Stimulated activated CD8-positive, alpha-beta memory T cell treated with anti-CD3 and anti-CD28 coated beads, Interleukin-15, amount 100 ng/mL, for 1 hour (primary cell): ENCODE measurements around the gene SDK1.
"Not testable (repeated sequence)": the region's sequence is repeated elsewhere in the genome, so short reads cannot be mapped to it uniquely, and the experiment has no call there.

Experiments used
- DNase-seq: peaks from one replicate; pipeline ENCODE4 v3.0.0-alpha.2; 2020; ENCODE audit warnings: low read depth

SDK1 gene

DNA sequence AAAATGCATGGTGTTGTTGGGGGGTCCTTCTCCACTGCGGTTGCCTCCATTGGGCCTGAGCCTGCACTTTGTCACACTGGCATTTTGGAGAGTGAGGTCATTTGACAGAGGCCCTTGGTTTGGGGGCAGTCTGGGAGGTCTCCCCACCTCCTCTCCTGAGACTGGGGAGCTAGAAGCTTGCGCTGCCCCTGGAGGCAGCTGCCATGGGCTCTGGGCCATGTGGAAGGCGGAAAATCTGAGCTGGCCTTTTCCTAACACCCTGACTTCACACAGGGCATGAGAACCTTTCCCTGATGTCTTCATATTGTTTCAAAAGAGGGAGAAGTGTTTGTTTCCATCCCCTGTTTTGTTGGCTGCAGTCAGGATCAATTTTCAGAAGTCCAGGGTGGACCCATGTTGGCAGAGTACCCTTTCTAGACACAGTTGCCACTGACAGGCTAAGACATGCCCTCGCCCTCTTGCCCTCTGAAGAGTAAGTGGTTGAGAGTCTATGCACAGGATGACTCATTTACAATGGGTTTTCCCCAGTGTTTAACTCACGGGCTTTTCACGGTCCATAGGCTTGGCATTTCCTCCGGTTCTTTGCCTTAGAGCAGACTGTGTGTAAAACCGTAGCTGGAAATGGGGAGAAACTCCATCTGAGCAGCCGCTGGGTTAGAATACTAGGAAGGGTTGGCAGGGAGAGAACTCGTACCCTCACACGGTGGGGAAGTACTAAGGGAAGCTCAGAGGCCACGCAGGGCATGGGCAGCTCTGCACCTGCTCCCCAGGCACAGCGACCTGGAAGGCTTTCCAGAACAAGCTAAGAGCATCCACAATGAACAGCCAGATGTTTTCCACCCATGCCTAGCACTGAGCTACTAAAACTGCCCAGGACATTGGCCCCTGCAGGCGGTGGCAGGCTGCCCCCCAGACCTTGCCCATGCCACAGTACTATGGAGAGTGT is 655.0 kb downstream of the SDK1 start:
- no peak for DNase-seq

DNA sequence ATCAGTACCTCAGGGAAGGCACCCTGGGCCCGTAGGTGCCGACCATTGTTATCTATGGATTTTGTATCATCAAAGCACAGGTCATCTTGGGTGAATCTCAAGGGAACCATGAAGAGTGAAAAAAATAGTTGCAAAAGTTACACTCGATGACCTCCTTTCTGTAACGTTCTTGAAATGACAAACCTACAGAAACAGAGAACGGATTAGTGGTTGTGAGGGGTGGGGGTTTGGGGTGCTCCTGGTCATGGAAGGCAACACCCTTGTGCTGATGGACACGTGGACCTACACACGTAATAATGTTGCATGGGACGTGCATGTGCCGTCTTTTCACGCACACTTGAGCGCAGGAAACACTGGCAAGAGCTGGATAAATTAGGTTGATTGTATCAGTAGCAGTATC is 655.9 kb downstream of the SDK1 start:
- DNase-seq, result no peak

DNA sequence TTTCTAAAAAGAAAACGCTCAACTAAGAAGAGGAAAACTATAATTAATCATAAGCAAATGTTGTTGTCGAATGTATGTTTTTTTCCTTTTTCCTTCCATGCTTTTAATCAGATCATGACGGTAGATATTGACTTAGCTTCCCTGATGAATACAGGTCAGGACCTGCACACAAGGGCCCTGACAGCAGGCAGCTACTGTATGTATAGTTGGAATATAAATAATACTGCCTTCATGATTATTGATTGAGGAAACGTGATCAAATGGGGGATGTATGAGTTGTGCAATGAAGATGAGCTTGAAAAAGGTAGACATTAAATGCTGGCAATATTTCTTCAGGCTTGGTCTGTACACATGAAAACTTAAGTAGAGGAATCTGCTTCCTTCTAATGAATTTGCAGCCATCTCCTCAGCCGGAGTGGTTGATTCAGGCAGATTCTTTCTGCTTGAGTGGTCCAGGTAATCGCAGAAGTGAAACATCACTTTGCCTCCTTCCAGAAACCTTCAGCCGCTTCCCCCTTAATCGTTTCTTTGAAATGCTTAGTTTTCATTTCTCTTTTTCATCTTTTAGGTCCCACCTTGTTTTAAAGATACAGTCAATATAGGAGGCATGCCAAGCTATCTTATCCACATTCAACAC is 656.5 kb downstream of the SDK1 start:
- no peak for DNase-seq

DNA sequence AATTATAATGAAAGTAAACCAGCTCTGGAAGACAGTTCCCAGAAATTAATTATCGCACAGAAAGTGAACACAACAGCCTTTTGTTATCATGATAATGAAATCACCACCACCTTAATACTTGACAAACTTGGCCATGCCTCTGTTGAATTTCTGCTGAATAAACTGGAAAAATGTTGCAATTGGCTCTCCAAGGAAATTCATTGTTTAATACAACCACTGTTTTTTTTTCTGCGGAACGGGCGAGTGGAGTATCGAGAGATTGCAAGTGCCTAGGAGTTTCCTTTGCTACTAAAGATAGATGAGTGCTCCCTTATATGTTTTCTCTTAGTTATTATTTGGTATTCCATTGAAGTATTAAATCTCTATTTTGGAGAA is 657.0 kb downstream of the SDK1 start:
- no peak for DNase-seq

DNA sequence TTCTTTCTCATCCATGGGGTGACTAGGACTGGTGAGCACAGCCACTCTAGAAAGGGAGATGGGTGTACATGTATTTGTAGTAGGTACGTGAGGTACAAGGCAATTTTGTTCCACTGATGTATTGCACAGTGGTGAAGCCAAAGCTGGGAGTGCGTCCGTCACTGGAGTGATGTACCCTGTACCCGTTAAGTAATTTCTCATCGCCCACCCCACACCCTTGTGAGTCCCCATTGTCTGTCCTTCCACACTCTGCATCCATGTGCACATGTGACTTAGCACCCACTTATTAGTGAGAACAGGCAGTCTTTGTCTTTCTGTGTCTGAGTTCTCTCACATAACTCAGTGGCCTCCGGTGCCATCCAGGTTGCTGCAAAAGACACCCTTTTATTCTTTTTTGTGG is 658.3 kb downstream of the SDK1 start:
- DNase-seq, result no peak

DNA sequence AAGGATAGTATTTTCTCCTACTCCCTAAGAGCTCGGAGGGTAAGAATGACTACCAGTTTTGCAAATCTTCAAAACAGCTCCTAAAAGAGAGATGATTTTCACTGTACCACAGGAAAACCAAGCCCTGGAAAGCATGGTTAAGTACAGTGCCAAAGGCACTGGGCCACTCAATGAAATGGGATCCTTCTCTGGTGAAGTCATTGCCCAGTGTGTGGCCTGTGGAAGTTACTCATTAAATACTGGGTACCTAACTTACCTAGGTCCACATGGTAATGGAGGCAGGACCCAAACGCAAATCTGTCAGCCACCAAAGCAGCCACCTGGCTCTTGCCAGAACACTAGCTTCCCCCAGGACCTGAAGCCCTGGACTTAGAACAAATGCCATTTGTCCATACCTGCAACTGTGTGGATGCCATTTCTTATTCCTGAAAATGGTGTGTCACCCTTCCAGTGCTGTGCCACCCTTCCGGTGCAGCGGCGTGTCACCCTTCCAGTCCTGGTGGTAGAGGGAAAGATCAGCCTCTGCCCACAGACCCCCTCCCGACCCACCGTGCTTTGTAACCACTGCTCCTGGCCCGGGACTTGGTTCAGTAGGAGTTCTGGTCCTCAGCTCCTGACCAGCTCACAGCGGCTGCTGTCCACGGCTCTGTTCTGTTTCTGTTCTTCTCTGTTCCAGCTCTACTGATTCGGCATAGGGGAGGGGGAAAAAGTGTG is 659.2 kb downstream of the SDK1 start:
- DNase-seq, result no peak

DNA sequence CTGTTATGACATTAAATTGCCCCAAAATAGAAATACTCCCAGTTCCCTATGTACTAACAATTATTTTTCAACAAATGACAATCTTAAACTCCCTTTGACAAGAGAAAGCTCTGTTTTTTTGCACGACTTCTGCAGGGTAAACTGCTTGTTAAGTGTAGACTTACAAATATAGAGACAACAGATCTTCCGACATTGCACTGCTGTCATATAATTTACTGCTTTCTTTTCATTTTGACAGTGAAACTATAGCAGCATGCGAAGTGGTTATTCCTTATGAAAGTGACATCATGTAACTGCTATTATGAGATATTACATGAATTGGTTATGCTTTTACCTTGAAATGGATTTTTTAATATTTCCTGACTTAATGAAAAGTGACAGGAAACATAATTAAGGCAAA is 659.9 kb downstream of the SDK1 start:
- DNase-seq, result no peak

DNA sequence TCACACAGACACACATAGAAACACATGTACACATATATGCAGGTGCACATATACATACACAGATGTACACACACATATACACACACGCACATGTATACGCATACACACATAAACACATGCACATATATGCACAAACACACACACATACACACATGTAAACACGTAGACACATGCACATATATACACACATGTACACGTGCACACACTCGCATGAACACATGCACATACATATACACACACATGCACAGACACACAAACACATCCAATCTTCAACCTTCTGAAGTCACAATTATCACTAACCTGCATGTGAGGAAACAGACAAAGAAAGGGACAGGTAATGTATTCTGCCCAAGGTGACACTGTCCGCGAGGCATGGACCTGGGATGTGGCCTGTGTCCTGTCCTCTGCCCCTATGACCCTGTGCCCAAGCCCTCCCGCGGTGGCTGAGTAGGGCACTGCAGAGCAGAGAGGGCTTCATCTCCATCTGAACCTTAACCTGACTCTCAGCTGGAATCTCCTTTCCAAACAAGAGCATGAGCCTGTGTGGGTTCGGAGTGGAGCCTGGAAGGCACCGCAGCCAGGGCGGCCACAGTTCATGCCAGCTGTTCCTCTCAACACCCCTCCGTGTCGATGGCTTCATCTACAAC is 660.9 kb downstream of the SDK1 start:
- DNase-seq, result no peak

DNA sequence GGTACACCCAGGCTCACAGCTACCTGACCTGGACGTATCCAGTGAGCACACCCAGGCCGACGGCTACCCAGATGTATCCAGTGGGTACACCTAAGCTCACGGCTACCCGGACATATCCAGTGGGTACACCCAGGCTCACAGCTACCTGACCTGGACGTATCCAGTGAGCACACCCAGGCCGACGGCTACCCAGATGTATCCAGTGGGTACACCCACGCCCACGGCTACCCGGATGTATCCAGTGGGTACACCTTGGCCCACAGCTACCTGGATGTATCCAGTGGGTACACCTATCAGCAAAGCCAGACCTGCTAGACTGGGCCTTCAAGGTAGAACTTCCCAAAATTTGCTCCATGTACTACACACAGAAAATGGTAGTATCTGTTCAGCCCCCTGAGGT is 662.7 kb downstream of the SDK1 start:
- not testable (repeated sequence) for DNase-seq

DNA sequence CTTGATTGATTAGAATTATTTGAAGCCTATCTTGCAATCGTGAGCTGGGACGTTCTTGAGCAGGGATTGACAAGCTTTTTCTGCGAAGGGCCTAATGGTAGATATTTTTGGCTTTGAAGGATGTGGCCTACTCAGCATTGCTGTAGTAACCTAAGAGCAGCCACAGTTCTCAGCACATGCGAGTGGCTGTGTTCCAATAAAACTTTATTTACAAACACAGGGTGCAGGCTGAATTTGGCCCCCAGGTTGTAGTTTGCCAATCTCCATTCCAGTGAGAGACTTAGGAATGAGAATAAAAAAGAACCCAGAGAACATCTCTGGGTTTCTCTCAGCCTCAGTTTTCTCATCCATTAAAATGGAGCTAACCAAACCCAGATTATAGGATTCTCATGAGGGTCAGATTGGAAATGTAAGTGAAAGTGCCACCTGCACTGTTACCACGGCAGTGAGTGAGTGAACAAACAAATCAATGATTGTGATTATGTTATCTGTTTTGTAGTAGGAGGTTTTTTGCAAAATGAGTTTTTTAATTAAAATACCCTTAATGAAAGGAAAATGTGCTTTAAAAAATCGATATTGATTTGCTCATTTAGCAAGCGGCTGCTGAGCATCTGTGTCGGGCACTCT is 664.0 kb downstream of the SDK1 start:
- no peak for DNase-seq

DNA sequence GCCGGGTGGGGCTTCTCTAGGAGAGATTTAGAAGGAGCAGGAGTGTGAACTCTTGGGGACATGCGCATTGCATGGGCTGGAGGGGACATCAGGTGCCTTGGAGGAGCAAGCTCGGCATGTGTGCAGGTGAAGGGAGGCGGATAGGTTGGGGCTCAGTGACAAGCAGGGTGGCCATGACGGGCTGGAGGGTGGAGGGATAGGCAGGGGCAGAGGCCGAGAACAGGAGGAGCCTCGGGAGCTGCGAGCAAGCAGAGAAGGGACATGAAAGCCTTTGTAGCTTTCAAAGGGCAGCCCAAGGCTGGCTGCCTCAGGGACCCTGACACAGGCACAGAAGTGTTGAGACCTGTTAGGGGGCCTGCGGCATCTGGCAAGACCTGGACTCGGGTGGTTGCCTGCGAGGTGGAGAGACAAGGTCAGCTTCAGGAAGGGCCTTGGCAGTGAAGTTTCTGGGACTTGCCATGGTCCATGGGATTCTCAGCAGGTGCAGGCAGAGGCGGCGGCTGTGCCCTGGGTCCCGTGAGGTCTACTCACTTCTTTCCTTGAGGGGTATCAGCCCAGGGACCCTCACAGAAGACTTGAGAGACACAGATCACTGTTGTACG is 664.8 kb downstream of the SDK1 start:
- DNase-seq, result no peak

DNA sequence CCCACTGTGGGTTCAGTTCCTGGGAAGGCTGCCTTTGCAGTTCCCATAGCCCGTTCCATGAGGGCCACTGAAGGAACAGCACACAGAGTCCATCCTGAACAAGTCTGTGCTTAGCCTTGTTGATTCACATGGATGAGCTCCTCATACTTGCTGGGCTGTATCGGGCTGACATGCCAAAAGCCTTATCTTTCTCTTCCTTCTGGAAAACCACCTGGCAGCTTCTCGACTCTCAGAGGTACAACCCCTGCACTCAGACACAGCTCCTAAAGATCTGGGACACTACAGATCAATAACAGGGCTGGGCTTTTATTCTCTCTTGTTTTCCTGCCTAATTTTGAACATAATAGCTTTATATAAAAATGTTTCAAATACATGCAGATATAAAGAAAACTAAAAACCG is 667.2 kb downstream of the SDK1 start:
- DNase-seq, result no peak

DNA sequence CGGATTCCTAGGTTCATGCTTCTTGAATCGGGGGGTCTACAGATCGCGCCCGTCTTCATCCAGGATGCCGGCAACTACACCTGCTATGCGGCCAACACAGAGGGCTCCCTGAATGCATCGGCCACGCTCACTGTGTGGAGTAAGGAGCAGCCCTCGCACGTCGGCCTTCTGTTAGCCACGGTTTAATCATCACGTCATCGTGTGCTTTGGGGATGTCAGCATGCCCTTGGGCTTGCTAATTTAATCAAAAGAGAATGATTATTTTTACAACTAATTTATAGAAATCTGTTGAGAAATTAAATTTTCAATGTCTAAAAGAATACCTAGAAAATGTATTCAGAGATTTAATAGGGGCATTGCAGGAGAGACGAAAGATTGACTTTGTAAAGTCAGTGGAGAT is 668.2 kb downstream of the SDK1 start:
- no peak for DNase-seq

DNA sequence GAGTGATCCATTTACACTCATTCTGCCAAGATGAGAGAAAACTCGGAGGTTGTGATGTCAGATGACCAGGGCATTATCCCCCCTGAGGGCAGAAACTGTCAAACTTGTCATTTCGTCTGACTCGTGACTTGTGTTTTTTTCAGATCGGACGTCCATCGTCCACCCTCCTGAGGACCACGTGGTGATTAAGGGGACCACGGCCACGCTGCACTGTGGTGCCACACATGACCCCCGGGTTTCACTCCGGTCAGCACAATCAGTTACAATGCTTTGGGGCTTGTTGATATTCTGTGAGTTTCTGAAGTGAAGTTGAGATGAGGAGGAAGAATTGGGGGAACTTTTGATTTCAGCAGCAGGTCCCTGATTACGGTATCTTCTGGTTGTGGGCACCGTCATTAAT is 670.3 kb downstream of the SDK1 start:
- DNase-seq, result no peak

DNA sequence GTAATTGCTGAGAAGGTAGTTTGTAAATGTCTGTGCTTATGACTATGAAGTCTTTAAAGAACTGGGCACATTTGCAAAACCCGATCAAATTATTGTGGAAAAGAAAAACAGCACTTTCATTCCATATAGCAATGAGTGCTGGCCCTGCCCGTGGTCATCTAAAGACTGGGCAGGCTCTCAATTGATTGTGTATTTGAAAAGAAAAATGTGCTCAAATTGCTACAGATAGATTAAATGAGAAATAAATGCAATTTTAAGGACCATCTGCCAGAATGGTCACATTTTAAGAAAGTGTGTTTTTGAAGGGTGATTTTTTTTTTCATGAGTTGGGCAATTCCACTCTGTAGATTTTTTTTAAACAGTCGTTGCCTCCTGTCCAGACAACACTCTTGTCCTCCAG is 672.2 kb downstream of the SDK1 start:
- no peak for DNase-seq

DNA sequence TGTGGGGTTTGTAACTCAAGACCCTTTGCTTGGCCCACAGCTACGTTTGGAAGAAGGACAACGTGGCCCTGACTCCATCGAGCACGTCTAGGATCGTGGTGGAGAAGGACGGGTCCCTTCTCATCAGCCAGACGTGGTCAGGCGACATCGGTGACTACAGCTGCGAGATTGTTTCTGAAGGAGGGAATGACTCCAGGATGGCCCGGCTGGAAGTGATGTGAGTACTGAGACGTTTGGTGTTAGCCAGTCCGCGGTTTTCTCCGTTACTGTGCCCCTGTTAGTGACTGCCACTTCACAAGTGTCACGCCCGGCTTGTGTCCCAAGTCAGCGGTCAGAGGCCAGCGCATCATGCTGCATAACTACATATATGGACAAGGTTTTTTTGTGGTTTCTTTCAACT is 673.3 kb downstream of the SDK1 start:
- DNase-seq, result no peak

DNA sequence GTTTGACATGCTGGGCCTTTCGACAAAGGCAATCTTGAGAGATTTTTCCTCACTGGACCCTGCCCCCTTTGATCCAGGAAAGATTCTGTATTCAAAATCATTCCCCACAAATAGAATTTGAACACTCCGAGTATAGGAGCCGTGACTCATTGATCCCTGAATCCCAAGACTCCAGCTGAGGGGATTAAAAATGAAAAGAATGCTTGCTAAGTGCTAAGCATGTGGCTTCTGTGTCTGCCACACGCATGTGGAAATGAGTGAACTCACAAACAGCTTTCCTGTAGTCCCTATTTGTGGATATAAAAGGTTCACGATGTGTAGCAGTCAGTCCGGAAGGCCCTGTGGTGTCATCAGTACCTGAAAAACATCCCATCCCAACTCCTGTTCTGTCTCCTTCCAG is 674.3 kb downstream of the SDK1 start:
- no peak for DNase-seq

DNA sequence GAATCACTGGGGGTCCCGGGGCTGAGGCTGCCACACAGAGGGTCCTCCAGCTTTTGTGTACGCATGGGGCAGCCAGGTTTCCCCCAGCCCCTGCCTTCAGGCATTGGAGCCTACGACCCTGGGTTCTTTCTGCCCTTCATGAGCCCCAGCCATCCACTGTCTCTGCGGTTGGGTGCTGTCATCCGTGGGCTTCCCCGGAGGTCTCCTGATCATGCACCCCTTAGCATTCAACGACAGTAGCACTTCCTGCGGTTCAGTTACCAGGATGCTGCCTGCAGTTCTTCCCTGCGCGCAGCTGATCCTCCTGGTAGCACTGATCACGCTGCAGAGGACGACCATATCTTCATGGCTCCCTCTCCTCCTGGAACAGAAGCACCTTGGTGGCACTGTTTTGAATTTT is 676.3 kb downstream of the SDK1 start:
- DNase-seq, result no peak

DNA sequence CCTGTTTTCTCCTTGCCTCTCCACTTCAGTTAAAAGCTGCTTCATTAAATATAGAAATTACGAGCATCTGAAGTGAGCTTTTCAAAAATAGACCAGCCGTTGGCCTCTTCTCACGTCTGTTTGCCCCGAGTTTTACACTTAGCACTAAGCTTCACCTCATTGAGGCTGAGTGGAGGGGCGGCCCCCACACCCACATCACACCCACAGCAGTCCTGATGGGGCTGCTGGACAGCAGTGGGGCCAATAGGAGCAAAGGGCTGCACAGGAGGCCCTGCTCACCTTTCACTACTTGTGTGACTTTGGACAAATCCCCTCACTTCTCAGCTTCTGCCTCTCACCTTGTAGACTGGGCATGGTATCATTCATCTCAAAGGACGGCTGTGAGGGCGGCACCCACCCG is 677.8 kb downstream of the SDK1 start:
- DNase-seq, result no peak

DNA sequence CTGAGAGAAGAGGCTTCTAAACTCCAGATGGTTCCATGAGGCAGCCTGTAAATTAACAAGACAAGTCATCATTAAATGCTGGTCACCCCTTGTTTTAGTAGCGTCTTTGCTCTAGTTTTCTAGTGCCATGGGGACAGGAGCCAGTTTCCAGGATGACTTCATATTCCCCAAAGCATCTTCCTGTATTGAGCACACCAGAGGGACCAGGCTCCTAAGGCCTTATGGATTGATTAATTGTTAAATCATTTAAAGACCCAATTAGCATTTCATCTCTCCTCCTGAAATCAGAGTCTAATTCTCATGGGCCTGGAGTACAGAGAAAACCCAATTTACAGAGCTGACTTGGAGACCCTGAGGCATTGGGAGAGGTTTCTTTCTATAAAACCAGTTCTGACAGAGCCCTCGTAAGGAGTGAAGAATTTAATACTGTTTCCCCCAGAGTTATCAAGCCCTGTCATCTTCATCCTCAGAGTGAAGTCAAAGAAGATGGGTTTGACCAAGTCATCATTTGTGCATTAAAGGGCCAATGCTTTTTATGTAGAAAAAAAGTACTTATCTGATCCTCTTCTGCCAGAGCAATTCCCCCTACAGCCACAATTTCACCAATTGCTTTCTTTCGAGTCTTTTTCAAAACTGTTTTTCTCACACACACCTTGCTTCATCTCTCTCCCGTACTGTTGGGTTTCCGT is 678.7 kb downstream of the SDK1 start:
- no peak for DNase-seq

DNA sequence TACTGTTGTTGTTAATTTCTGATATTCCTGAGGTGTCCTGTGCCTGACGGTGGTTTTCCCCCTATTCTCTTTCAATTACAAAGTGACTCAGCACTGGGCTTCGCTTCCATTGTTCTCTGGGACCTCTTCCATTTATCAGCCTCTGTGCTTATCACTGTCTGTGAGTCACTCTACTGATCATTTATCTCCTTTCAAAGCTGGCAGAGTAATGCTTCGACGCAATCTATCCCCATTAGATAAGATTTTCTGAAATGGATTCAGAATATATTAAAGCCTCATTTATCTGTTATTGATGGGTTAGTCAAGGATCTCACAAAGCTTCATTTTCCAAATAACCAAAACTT is 679.2 kb downstream of the SDK1 start:
- no peak for DNase-seq
